Astrocyte (in vitro differentiated cells and primary cell): ENCODE measurements around the gene MYBBP1A. TPM values are rescaled to one million over a fixed set of nuclear protein-coding genes. Genes with fewer than 3 reads are reported as not detected.

ENCODE experiments used
- DNase-seq: peaks from one replicate; pipeline ENCODE4 v3.0.0-alpha.2; 2010; ENCODE audit warnings: low read depth
- FAIRE-seq: peaks from 2 replicates; lab custom pipeline; 2011; peaks lifted over from hg19 to GRCh38; lab: Jason Lieb, UNC
- H2AFZ ChIP-seq: 2 replicates; pipeline ENCODE4 v1.6.0; 2012; ENCODE audit warnings: low read depth, low read length, inconsistent platforms
- H3K27ac ChIP-seq: 2 replicates; pipeline ENCODE4 v1.5.1; 2011; ENCODE audit warnings: low read depth, low read length, inconsistent platforms
- H3K27me3 ChIP-seq: 2 replicates; pipeline ENCODE4 v1.6.0; 2011; ENCODE audit warnings: low read length, inconsistent platforms; ENCODE audit not compliant: insufficient read depth
- H3K36me3 ChIP-seq: 2 replicates; pipeline ENCODE4 v1.5.1; 2011; ENCODE audit warnings: low read length, inconsistent platforms; ENCODE audit not compliant: insufficient read depth
- H3K4me1 ChIP-seq: 2 replicates; pipeline ENCODE4 v1.5.1; 2011; ENCODE audit warnings: low read length, inconsistent platforms; ENCODE audit not compliant: insufficient read depth
- H3K4me2 ChIP-seq: 2 replicates; pipeline ENCODE4 v1.6.0; 2012; ENCODE audit warnings: low read length, inconsistent platforms
- H3K4me3 ChIP-seq: 2 replicates; pipeline ENCODE4 v1.5.1; 2011; ENCODE audit warnings: low read depth, mild to moderate bottlenecking, low read length, inconsistent platforms; ENCODE audit not compliant: insufficient read depth
- H3K79me2 ChIP-seq: 2 replicates; pipeline ENCODE4 v1.6.0; 2012; ENCODE audit warnings: mild to moderate bottlenecking, low read length, inconsistent platforms; ENCODE audit not compliant: insufficient read depth
- H3K9ac ChIP-seq: 2 replicates; pipeline ENCODE4 v1.6.0; 2012; ENCODE audit warnings: mild to moderate bottlenecking, low read length, inconsistent platforms
- H3K9me3 ChIP-seq: 2 replicates; pipeline ENCODE4 v1.5.1; 2012; ENCODE audit warnings: low read depth, mild to moderate bottlenecking, low read length, inconsistent platforms; ENCODE audit not compliant: insufficient read depth
- H4K20me1 ChIP-seq: 2 replicates; pipeline ENCODE4 v1.6.0; 2012; ENCODE audit warnings: low read length, inconsistent platforms; ENCODE audit not compliant: insufficient read depth
- H3K27ac Mint-ChIP-seq: one replicate; pipeline ENCODE4 v1.8.0; 2021; ENCODE audit warnings: mild to moderate bottlenecking, mixed read lengths; ENCODE audit not compliant: unreplicated experiment
- H3K27me3 Mint-ChIP-seq: one replicate; pipeline ENCODE4 v1.8.0; 2021; ENCODE audit warnings: low read depth, mixed read lengths; ENCODE audit not compliant: unreplicated experiment
- H3K36me3 Mint-ChIP-seq: one replicate; pipeline ENCODE4 v1.8.0; 2021; ENCODE audit warnings: low read depth, mixed read lengths; ENCODE audit not compliant: unreplicated experiment
- H3K4me1 Mint-ChIP-seq: one replicate; pipeline ENCODE4 v1.8.0; 2021; ENCODE audit warnings: low read depth, mixed read lengths; ENCODE audit not compliant: unreplicated experiment
- H3K4me3 Mint-ChIP-seq: one replicate; pipeline ENCODE4 v1.8.0; 2021; ENCODE audit warnings: mild to moderate bottlenecking, moderate library complexity, mixed read lengths; ENCODE audit not compliant: unreplicated experiment
- H3K9me3 Mint-ChIP-seq: one replicate; pipeline ENCODE4 v1.8.0; 2021; ENCODE audit warnings: mild to moderate bottlenecking, mixed read lengths; ENCODE audit not compliant: unreplicated experiment
- CTCF ChIP-seq: IDR thresholded peaks from 2 replicates; pipeline ENCODE4 v1.5.1; 2011; ENCODE audit warnings: low read depth, mild to moderate bottlenecking, inconsistent platforms, low read length, moderate library complexity; ENCODE audit not compliant: insufficient read depth
- EZH2 ChIP-seq: IDR thresholded peaks from 2 replicates; pipeline ENCODE4 v1.6.1; 2012; ENCODE audit warnings: mild to moderate bottlenecking, low read length, inconsistent platforms; ENCODE audit not compliant: insufficient read depth
- total RNA-seq: library from RNA; stranded (reverse); gene quantifications from 2 replicates; pipeline ENCODE4 v1.2.1, GENCODE V29; 2021

MYBBP1A gene
- total RNA-seq, 1 donor from 2014 or later = 71.1 TPM

- H3K4me3 ChIP-seq = no peak overlapping the region
- peaks cover 6% of the 10 kb centered on the region for H3K36me3 Mint-ChIP-seq
- DNase-seq = no peak
- FAIRE-seq = no peak
- H3K27ac Mint-ChIP-seq = no peak overlapping the region
- H3K27ac ChIP-seq = no peak overlapping the region
- H3K27me3 Mint-ChIP-seq = peaks cover 50% of the 10 kb centered on the region
- no peaks in the 10 kb centered on the region for H3K79me2 ChIP-seq
- H3K9me3 Mint-ChIP-seq = peaks cover 8% of the 10 kb centered on the region
- H3K4me1 Mint-ChIP-seq = no peaks in the 10 kb centered on the region
- no peaks in the 10 kb centered on the region for H4K20me1 ChIP-seq
- no peaks in the 10 kb centered on the region for H3K9me3 ChIP-seq
- peaks cover 8% of the 10 kb centered on the region for H3K4me1 ChIP-seq
- H3K4me2 ChIP-seq = no peak overlapping the region
- H2AFZ ChIP-seq = no peak overlapping the region
- no peak overlapping the region for H3K9ac ChIP-seq
- TF ChIP-seq EZH2 (no peak), CTCF (no peak)
- peaks cover 8% of the 10 kb centered on the region for H3K27me3 ChIP-seq
- H3K36me3 ChIP-seq = no peaks in the 10 kb centered on the region
- H3K4me3 Mint-ChIP-seq = no peak overlapping the region
Observed at GRCh38 chr17:4509401-4509800, 45.8 kb downstream of the MYBBP1A start.

GRCh38 chr17:4508207-4508606 lies 47.0 kb downstream of the MYBBP1A start:
- Histone ChIP-seq H3K4me1 (peaks cover 8% of the 10 kb centered on the region), H3K4me2 (no peak overlapping the region), H3K9me3 (no peaks in the 10 kb centered on the region), H3K79me2 (no peaks in the 10 kb centered on the region), H3K27ac (no peak overlapping the region), H3K36me3 (no peaks in the 10 kb centered on the region), H3K4me3 (no peak overlapping the region), H3K9ac (no peak overlapping the region), H3K27me3 (peaks cover 9% of the 10 kb centered on the region), H2AFZ (no peak overlapping the region), H4K20me1 (no peaks in the 10 kb centered on the region)
- Mint-ChIP-seq H3K4me1 (no peaks in the 10 kb centered on the region), H3K27ac (no peak overlapping the region), H3K9me3 (peaks cover 8% of the 10 kb centered on the region), H3K36me3 (peaks cover 6% of the 10 kb centered on the region), H3K4me3 (no peak overlapping the region), H3K27me3 (peaks cover 60% of the 10 kb centered on the region)
- FAIRE-seq (no peak), DNase-seq (no peak)
- TF ChIP-seq EZH2 (no peak), CTCF (no peak)

DNA sequence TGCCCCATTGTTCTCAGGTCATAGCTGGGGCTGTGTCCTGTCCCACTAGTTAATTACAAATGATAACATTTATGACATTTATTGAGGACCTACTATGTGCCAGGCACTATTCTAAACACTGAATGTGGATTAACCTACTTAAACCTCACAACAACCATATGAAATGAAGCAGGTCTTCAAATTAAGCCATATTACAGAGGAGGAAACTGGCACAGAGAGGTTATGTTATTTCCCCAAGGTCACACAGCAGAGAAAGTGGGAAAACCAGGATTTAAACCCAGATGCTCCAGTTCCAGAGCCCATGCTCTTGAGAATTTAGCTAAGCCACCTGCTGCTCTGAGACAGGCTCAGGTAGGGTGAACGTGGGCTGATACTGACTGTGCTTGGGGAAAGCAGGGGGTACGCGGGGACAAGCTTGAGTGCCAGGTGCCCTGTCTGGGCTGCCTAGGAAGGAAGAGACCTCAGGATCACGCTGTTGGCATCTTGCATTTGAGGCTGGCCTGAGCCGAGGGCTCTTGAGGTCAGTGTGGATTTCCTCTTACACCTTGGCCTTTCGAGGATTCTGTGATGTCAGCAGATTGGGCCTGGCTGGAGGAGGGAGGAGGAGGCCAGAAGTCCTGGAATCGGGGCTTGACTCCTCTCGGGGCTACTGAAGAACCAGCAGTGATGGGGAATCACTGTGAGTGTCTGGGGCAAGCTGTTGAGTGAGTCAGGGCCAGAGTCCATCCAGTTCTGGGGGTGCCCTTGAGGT lies 47.6 kb downstream of the MYBBP1A start:
- FAIRE-seq (no peak), DNase-seq (no peak)
- H3K9me3 Mint-ChIP-seq = peaks cover 8% of the 10 kb centered on the region
- H3K9me3 ChIP-seq = no peaks in the 10 kb centered on the region
- TF ChIP-seq CTCF (no peak), EZH2 (no peak)
- peaks cover 8% of the 10 kb centered on the region for H3K4me1 ChIP-seq
- H3K4me3 Mint-ChIP-seq = no peak overlapping the region
- H3K27me3 Mint-ChIP-seq = peaks cover 65% of the 10 kb centered on the region
- no peaks in the 10 kb centered on the region for H3K4me1 Mint-ChIP-seq
- H3K27ac ChIP-seq = no peak overlapping the region
- no peak overlapping the region for H3K9ac ChIP-seq
- peaks cover 6% of the 10 kb centered on the region for H3K36me3 Mint-ChIP-seq
- H3K27me3 ChIP-seq = peaks cover 13% of the 10 kb centered on the region
- no peaks in the 10 kb centered on the region for H3K79me2 ChIP-seq
- no peaks in the 10 kb centered on the region for H3K36me3 ChIP-seq
- H4K20me1 ChIP-seq = no peaks in the 10 kb centered on the region
- no peak overlapping the region for H3K4me3 ChIP-seq
- no peak overlapping the region for H2AFZ ChIP-seq
- H3K27ac Mint-ChIP-seq = no peak overlapping the region
- H3K4me2 ChIP-seq = no peak overlapping the region
